DOHH2 (cell line): ENCODE measurements around the gene NFKB1.

ENCODE experiments used
- EZH2phosphoT487 ChIP-seq: fragments of 200-600 bp; sonication (generic); IDR thresholded peaks from 2 replicates; pipeline ENCODE4 v1.6.1; 2017; ENCODE audit warnings: borderline replicate concordance, mild to moderate bottlenecking, antibody characterized with exemption, low read length, moderate library complexity, mixed read lengths
- TF ChIP-seq, protein P1 (sequence below): fragments of 200-600 bp; sonication (generic); IDR thresholded peaks from one replicate; pipeline ENCODE4 v1.5.1; 2014; ENCODE audit warnings: antibody characterized with exemption, mild to moderate bottlenecking, low read depth, low read length; ENCODE audit not compliant: poor library complexity, severe bottlenecking

DNA sequence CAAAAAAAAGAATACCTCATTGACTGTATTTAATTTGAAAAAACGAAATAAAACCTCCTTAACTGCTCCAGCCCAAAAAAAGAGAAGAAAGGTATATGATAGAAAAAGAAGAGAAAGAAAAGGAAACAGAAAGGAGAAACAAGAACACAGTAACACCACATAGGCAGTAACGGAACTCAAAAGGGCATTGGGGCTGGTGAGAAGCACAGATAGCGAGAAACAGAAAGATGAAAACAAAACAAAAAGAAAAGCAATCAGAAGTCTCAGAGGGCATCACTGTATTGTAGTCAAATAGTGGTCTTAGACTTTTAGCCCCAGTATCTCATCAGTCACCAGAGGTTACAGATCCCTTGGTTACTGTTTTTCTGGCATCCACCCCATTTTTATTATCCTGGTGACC lies 88.6 kb downstream of the NFKB1 start:
- TF ChIP-seq, protein P1, sequence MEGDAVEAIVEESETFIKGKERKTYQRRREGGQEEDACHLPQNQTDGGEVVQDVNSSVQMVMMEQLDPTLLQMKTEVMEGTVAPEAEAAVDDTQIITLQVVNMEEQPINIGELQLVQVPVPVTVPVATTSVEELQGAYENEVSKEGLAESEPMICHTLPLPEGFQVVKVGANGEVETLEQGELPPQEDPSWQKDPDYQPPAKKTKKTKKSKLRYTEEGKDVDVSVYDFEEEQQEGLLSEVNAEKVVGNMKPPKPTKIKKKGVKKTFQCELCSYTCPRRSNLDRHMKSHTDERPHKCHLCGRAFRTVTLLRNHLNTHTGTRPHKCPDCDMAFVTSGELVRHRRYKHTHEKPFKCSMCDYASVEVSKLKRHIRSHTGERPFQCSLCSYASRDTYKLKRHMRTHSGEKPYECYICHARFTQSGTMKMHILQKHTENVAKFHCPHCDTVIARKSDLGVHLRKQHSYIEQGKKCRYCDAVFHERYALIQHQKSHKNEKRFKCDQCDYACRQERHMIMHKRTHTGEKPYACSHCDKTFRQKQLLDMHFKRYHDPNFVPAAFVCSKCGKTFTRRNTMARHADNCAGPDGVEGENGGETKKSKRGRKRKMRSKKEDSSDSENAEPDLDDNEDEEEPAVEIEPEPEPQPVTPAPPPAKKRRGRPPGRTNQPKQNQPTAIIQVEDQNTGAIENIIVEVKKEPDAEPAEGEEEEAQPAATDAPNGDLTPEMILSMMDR: no peak
- TF ChIP-seq EZH2phosphoT487: no peak
